GM18519 (cell line): ENCODE data around the gene BPI.
"Not testable (repeated sequence)": the region's sequence is repeated elsewhere in the genome, so short reads cannot be mapped to it uniquely, and the experiment has no call there.

Source experiments
- ATAC-seq: cut with Tn5 transposase; IDR thresholded peaks from one replicate; pipeline ENCODE4 v1.9.1; 2021; ENCODE audit warnings: mild to moderate bottlenecking, moderate library complexity; ENCODE audit not compliant: unreplicated experiment, low FRiP score

BPI gene

DNA sequence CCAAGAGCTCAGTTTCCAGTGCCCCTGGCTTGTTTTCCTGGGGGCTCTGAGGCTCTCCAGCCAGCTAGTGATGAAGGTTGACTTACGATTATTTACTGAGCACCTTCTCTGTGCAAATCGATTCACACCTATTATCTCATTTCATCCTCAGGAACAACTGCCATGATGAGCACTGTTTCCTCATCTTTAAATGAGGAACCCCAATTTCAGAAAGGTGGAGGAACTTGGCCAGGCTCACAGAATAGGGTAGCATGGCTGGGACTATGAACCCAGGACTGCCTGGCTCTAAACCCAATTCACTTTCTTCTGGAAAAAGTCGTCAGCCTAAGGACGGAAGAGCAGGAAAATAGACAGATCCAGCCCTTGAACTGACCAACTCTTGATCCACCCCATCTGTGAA lies 3.5 kb upstream of the BPI start:
- ATAC-seq: no peak

DNA sequence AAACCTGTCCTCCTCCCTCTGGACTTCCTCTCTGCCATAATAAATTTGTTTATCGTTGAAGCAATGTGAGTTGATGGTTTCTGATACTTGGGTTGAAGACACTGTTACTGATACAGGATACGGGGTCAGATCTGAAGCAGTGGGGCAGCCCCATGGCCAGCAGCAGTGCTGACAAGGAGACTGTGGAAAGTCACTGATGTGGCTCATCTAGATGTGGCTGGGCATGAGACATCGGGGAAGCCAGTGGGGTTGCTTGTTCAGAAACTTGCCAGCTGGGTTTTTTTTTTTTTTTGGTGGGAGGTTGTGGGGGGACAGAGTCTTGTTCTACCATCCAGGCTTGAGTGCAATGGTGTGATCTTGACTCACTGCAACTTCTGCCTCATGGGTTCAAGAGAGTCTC lies 2.6 kb upstream of the BPI start:
- no peak for ATAC-seq

DNA sequence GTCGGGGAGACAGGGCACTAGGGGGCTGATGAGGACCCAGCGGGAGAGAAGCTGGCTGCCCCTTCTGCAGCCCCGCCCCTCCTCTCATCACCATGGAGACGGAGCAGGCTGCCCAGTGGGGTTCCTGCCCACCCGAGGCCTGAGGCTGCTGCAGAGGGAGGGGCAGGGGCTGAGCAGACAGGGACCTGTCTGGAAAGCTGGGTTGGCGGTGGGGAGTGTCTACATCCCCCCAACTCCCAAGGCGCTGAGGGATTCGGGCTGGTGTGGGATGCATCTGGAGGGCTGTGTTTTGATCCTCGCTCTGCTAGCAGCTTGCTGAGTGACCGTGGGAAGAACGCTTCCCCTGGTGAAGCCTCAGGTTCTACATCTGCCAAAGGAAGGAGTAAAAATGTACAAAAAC lies 1.2 kb upstream of the BPI start:
- ATAC-seq: no peak

DNA sequence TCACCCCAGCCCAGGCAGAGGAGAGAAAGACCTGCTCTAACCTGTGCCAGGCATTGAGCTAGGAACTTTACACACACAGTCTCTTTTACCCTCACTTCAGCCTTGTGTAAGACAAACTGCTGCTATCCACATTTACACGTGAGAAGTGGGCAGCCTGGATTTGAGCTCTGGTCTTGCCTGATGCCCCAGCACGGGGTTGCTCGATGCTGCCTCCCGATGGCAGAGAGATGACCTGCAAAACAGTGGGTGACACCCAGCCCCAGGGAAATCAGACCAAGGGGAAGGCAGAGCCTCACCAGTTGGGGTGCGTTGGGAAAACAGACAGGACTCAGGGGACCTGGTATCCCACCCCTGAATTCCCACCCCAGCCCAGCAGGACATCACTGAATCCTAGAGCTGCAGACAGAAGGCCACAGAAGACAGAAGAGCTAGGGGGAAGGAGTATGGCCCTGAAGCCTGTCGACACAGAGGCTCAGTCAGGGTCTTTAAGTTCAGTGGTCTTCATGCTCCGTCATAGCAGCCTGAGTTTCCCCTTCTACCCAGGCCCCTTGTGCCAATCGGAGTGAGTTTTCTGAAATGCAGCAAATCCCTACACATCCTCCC lies 990 bp downstream of the BPI start:
- no peak for ATAC-seq

DNA sequence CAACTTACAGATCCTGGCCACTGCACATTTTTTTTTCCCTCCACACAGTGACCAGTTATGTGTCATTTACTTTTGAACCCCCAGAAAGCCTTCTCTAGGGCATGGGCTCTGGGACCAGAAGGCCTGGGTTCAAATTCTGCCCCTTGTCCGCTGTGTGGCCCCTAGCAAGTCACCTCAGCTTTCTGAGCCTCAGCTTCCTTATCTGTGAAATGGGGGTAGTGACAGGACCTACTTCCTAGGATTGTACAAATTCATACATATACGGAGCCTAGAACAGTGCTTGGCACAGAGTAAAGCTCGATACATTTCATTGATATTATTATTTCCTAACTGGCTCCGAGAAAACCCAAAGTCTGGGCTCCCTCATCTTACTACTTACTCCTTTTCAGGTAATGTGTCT lies 1.6 kb downstream of the BPI start:
- ATAC-seq: no peak

DNA sequence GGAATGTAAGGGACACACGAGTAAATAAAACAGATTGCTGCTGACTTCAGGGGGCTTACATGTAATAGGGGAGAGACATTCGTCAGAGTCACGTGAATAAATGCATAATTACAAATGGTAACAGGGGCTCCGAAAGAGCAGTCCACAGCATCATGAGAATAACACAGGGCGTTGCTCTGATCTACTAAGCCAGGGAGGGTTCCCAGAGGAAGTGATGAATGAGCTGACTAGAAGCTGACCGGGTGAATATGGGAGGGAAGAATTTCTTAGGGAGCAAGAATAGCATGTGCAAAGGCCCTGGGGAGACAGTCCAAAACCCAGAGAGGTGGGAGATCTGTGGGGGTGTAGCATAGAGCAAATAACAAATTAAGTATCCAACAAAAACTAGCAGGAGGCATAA lies 2.4 kb downstream of the BPI start:
- ATAC-seq: no peak

DNA sequence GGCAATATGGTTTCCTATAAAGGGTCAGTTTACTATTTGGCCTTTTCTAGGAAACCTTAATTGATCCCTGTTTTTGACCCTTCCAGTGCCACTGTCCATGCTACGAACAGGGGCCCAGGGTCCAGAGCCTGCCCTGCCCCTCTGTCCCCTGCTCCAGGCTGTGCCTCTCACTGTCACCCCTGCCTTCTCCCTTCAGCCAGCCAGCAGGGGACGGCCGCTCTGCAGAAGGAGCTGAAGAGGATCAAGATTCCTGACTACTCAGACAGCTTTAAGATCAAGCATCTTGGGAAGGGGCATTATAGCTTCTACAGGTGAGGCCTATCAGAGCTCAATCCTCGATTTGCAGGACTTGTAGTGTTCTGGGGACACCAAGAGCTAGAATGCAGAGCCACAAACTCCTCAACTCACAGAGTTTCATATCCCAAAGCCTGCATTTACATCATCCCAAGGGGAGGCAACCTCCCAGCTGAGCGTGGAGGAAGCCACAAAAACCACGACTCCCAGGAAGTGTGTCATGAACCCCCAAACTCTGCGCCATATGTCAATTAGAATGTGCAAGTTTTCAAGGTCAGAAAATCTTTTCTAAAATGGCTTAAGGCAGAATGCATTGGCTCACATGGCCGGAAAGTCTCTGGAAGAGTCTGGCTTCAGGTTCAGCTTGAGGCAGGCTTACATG lies 3.6 kb downstream of the BPI start:
- ATAC-seq: no peak

DNA sequence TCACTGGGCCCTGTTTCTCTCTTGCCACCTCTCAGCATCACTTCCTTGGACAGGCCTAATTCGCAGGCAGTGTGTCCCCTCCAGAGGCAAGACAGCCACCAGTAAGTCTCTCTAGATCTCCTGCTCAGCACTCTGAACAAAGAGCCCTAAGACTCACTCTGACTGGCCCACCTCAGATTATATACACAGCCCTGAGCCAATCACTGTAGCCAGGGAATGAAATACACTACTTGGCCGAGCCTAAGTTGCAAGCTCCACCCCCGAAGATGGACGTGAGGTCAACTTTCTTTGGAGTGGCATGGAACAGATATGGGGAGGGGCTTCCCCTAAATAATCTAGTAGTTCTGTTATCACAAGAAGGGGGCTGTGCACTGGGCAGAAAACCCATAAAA lies 4.1 kb downstream of the BPI start:
- ATAC-seq: no peak

DNA sequence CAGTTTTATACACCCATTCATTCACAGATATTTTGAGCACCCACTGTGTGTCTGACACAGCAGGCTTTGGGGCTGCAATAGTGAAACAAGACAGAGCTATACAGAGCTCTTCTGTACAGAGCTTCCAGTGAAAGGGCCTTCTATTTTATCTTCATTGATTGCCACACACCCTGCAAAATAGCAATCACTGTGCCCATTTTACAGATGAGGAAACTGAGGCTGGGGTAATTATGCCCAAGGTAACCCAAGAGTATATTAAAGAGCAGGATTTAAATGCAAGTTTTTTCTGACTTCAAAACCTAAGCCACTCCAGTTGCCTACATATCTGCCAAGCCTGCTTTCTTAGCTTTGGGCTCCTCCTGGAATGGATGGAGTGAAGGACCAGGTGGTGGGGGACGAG lies 4.5 kb downstream of the BPI start:
- no peak for ATAC-seq

DNA sequence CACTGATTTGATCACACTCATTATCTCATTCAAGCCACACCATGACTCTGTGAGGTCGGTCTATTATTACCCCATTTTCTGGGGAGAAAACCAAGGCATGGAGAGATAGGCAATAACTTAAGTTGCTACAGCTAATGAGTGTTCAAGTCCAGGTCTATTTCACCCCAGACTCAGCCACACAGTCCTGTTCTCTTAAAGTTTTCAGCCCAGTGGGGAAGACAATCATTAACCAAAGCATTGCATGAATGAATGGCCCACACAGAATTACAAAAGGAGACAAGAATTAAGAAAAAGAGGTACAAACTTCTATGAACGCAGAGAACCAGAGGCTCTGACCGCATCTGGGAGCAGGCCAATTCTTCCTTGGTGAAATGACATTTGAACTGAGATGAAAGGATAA lies 7.1 kb downstream of the BPI start:
- no peak for ATAC-seq

DNA sequence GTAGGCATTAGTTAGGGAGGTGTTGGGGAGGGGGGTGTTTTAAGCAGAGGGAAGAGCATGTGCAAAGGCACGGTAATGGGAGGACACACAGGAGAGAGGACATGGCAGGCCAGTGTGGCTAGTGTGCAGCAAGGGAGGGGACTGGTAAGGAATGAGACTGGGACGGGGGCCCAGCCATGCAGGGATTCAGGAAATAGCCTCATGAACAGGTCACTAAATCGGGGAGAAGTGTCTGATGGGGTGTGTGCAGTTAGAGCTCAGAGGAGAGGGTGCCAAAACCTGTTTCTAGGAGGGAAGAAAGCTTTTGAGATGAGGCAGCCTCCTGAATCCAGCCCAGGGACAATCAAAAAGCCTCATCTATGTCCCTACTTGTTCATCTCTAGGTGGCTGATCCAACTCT lies 7.5 kb downstream of the BPI start:
- ATAC-seq: no peak

DNA sequence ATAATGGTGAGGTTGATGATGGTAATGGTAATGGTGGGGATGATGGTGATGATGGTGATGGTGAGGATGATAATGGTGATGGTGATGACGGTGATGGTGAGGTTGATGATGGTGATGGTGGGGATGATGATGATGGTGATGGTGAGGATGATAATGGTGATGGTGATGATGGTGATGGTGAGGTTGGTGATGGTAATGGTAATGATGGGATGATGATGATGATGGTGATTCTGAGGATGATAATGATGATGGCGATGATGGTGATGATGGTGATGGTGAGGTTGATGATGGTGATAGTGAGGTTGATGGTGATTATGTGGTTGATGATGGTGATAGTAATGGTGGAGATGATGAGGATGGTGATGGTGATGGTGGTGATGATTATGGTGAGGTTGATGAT lies 9.7 kb downstream of the BPI start:
- no peak for ATAC-seq

DNA sequence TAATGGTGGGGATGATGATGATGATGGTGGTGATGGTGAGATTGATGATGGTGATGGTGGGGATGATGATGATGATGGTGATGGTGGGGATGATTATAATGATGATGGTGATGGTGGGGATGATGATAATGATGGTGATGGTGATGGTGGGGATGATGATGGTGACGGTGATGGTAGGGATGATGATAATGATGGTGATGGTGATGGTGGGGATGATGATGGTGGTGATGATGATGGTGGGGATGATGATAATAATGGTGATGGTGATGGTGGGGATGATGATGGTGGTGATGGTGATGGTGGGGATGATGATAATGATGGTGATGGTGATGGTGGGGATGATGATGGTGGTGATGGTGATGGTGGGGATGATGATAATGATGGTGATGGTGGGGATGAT lies 10.4 kb downstream of the BPI start:
- not testable (repeated sequence) for ATAC-seq

DNA sequence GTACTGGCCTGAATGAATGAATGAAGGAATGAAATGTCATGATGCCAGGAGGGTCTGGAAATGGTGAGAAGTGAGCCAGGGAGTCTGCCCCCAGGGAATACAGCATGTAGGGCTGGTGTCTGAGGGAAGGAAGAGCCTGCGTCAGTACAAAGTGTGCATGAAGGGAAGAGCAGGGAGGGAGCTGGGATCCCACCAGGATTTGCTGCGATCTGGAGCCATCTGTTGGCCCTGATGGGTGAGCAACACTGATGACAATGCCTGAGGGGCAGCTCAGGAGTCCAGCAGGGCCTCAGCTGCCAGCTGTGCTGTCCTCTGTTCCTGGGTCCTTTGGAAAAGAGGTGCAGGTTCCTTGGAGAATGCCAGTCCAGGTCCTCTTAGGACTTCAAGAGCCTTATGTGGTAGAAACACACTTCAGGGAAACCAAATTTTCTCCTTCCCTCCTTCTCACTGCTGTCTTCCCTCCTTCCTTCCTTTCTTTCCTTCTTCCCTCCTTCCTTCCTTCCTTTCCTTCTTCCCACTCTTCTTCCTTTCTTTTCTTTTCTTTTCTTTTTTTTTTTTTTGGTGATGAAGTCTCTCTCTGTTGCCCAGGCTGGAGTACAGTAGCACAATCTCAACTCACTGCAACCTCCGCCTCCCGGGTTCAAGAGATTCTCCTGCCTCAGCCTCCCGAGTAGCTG lies 11.5 kb downstream of the BPI start:
- no peak for ATAC-seq

DNA sequence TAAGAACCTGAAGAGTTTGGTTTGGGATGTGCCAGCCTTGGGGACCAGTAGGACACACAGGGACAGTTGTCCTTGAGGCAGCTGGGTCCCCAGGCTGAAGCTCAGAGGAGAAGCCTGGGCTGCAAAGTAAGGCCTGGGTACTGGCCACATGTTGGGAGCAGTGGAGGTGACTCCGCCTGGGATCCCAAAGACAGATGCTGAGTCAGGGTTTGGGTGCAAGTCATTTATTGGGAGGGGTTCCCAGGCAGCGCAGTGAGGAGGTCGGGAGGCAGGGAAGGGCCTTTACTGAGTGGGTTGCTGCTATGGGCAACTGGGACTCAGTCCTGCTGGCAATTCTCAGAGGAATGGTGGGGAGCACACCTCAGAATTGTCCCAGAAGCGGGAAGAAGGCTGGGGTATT lies 12.4 kb downstream of the BPI start:
- no peak for ATAC-seq

DNA sequence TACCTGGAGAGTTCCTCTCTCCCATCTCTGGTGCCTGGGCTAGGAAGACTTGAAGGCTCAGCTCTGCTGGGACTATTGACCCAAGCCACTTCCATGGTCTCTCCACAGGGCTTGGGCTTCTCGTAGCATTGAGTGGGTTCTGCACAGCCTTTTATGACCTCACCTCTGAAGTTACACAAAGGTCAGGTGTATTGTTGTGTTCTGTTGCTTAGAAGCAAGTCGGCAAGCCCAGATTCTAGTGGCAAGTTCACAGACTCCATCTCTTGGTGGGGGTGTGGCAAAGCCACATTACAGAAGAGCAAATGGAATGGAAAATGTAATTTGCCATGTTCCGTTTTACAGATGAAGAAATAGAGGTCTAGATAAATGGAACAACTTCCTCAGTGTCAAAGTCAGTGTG lies 13.5 kb downstream of the BPI start:
- ATAC-seq: no peak

DNA sequence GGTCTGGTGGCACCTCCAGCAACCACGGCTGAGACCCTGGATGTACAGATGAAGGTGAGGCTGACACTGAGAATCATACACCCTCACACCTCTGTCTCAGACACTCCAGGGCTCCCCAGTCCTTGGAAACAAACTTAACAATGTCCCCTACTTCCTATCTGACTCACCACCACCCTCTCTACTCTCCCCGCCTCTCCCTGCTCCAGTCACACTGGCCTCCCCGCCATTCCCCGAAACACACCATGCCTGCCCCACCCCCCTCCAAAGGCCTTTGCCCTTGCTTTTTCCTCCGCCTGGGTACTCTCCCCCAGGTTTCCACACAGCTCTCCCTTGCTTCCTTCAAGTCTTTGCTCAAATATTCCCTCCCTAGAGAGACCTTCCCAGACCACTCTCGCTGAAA lies 16.3 kb downstream of the BPI start:
- no peak for ATAC-seq

DNA sequence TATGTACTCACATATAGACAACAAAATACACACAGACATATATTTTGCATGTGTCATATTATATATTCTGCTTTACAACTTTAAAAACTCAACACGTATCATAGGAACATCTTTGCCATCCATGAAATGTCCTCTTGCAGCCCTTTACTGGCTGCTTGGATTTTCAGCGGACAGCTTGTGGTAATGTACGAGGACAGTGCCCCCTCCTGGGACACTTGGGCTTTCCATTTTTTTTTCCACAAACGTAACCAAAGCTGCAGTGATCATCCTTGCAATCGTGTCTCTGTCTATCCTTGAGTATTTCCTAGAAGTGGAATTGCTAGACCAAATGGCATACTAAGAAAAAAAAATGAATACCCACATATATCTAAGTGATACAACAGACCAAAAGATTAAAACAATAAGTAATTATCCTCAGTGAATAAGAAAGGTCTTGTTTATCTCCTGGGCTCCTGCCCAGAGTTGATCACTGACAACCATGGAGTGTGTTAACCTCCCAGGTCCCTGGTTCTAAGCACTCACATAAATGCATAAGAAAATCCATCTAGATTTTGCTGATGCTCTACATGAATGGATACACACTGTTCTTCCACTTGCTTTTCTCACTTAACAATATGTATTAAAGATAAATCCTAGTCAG lies 18.1 kb downstream of the BPI start:
- no peak for ATAC-seq

DNA sequence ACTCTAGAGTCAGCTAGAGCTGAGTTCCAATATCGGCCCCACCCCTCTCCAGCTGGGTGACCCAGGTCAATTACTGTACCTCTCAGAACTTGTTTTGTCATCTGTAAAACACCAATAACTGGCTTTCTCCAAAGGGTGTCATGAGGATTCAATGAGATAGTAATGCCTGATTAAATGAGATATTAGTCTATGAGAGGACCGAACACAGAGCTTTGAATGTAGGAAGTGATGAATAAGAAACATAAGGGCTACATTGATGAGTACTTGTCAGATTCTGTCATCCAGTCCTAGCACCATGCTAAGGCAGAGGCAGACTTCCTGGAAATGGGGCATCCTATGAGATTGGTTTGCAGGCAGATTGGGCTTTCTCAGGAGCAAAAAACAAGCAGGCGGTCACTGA lies 20.2 kb downstream of the BPI start:
- ATAC-seq: no peak

DNA sequence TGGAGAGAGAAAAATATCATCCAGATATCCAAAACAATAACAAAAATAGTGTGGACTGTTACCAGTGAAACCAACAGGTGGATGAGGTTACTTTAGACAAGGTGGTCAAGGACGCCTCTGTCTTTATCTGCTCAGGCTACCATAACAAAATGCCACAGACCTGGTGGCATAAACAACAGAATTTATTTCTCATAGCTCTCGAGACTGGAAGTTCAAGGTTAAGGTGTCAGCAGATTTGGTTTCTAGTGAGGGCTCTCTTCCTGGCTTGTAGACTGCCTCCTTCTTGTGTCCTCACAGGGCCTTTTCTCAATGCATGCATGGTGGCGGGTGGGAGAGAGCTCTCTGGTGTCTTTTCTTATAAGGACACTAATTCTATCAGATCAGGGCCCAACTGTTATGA lies 21.2 kb downstream of the BPI start:
- no peak for ATAC-seq

DNA sequence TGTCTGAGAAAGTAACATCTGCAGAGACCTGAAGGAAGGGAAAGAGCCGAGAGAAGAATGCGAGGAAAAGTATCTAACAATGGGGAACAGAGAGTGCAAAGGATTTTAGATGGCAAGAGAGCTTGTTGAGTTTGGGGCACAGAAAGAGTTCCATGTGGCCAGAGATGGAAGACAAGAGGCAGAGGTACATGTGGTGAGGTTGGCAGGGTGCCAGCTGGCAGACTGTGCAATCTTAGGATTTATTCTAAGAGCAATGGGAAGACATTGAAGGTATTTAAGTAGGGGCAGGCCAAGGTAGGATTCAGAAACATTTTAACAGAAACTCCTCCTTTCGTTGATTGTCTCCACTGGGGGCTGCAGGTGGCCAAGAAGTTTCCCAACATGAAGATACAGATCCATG lies 21.9 kb downstream of the BPI start:
- ATAC-seq: no peak

DNA sequence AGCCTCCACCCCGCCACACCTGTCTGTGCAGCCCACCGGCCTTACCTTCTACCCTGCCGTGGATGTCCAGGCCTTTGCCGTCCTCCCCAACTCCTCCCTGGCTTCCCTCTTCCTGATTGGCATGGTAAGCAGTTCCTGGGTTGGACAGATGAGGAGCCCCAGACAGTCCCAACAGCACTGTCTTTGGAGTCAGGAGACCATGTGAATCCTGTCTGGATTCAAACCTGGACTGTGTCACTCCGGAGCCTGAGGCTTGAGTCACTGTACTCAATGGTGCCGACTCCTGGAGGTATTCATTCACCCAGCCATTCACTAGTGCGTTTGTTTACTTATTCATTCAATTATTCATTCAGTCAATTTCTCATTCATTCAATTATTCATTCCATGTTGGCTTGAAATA lies 22.4 kb downstream of the BPI start:
- ATAC-seq: no peak
